GM12865 (cell line): ENCODE results near the gene CAMK1G.

Source experiments
- DNase-seq: peaks from one replicate; pipeline ENCODE4 v3.0.0; 2010; ENCODE audit warnings: low read depth
- H3K4me3 ChIP-seq: 2 replicates; pipeline ENCODE4 v1.5.1; 2011; ENCODE audit warnings: mild to moderate bottlenecking, low read depth, low read length, control low read depth
- TF ChIP-seq, protein P1 (sequence below): IDR thresholded peaks from 2 replicates; pipeline ENCODE4 v1.5.1; 2011; ENCODE audit warnings: low read length, control low read depth, low read depth, inconsistent platforms; ENCODE audit not compliant: insufficient read depth; ENCODE audit errors: missing control alignments

The CAMK1G gene

DNA sequence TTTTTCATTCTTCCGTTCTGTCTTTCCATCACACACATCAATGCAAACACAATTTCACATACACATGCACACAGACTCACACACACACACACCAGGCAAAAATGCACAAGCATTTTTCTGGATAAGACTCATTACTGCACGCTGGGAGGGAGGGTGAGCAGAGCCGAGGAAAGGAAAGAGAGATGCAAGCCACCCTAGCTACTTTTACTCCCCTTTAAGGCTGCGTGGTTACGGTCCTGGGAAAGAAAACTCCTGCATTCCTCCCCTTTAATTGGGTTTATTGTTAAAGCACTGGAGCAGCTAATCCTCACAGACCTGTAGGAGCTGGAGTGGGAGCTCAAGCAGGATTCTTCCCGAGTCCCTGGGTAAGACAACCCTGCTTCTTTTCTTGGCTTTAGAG lies at the start of gene CAMK1G:
TSS of gene CAMK1G (plus strand) at position 307 of the 400 bp plus-strand sequence. CDS start 11,270 bp downstream, outside the sequence.
- no peak for DNase-seq
- no peak within 1 kb of the TSS for H3K4me3 ChIP-seq
- TF ChIP-seq, protein P1, sequence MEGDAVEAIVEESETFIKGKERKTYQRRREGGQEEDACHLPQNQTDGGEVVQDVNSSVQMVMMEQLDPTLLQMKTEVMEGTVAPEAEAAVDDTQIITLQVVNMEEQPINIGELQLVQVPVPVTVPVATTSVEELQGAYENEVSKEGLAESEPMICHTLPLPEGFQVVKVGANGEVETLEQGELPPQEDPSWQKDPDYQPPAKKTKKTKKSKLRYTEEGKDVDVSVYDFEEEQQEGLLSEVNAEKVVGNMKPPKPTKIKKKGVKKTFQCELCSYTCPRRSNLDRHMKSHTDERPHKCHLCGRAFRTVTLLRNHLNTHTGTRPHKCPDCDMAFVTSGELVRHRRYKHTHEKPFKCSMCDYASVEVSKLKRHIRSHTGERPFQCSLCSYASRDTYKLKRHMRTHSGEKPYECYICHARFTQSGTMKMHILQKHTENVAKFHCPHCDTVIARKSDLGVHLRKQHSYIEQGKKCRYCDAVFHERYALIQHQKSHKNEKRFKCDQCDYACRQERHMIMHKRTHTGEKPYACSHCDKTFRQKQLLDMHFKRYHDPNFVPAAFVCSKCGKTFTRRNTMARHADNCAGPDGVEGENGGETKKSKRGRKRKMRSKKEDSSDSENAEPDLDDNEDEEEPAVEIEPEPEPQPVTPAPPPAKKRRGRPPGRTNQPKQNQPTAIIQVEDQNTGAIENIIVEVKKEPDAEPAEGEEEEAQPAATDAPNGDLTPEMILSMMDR = no peak

DNA sequence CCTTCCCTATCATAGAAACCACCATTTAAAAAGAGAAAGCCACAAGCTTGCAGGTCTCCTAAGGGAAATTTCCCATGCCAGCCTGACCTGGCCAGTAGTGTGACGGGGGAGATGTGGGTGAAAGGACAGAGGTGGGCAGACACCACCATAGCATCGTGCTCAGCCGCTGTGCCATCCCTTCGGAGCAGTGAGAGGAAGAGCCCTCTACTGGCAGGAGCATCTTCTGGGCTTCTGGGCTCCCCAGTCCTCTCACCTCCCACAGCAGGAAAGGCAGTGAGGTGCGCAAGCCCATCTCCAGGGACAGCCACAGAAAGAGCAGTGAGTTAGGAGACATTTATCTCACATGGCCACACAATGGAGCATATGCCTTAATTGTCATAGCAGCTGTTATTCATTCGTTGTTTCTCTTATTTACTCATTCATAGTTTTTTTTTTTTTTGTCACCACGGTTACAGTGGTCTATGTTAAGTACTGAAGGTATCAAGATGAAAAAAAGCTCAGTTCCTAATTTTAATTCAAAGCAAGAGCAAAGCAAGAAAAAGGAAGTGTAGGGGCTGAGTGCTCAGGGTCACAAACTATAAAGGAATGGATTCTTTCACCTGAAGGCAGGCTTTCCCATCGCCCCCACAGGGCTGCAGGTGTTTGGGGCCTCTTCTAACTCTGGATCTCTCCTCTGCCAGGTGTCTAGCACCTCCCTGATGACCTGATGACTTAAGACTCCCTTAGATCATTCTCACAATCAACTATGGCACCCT lies 48.8 kb upstream of the CAMK1G start:
- TF ChIP-seq, protein P1 = no peak
- DNase-seq = no peak
- no peak overlapping the region for H3K4me3 ChIP-seq

DNA sequence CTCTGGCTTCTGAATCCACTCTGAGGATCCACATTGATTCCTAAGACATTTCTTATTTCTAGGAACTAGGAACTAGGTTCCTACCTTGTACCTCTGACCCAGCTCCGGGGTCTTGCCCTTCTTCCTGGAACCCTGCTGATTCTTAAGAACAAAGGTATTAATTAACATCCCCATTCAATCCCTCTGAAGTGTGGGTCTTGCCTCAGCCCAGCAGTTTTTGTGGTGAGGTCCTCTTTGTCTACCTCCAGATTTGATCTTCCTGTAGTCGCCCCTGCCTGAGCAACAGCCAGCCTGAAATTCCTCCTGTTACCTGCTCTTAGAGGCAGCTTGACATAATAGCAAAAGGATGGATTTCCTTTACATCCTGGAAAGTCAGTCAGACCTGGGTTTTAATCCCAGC lies 46.7 kb upstream of the CAMK1G start:
- H3K4me3 ChIP-seq = no peak overlapping the region
- DNase-seq = no peak
- TF ChIP-seq, protein P1 = no peak

DNA sequence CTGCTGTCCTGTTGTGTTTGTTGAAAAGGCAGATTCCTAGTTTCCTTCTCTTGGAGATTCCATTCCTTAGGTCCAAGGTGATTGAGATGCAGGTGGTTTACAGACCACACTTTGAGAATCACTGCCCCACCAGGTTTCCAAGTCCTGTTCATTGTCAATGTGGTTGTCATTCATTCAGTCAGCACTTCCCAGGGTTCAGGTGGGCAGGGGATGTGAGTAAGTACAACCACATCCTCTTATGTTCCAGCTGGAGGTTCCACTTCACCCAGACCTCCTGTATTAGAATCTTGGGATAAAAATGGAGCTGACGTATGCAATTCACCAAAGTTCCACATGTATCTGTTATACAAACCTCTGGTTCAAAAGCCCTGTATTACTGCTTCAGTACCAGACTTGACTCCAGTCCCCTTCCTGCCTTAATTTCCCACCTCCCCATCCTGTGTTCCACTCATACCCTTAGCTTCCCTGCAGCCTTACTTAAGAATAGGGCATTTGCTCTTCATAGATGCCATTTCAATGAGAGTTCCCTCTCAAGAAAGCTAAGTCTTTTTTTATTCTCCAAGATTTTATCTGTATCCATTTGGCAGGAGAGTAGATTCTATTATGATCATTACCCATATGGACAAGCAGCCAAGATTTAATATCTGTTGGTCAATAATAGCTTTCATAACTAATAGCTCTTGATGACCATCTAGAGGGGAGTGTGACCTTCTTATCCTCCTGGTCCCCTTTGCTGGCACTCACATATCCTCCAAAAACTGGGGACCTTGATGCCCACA lies 46.0 kb upstream of the CAMK1G start:
- DNase-seq = no peak
- TF ChIP-seq, protein P1 = no peak
- H3K4me3 ChIP-seq = no peak overlapping the region

DNA sequence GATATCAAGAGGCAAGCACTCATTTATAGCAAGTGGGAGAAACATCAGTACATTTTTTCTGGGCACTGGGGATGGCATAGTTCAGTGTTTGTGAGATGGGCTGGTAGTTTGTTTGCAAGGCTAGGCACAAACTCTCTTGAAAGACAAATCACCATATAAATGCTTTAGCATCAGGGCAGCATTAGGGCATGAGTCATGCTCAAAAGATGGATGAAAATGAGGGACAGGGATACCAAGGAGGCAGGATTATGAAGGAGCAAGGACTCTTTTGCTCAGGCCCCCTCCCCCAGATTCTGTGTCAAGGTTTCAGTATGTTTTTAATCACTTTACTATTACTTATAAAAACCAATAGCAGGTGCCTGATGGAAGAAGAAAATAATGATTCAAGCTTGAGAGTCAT lies 43.9 kb upstream of the CAMK1G start:
- TF ChIP-seq, protein P1 = no peak
- no peak for DNase-seq
- no peak overlapping the region for H3K4me3 ChIP-seq

DNA sequence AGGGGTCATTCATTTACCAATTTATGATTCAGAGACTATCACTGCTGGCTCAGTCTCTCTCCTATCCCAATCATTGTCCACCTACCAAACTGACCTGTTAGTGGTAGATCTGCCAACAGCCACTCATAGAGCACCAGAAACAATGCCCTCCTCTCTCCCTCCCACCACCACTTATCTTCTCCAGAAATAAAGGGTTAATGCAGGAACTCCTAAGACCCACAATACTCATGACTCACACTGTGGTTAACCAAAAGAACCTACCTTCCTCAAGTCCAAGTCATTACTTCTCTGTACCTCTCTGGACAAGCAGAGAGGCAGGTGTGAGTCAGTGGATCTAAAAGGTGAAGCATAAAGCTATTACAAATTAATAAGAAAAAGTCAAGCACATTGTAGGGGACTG lies 40.9 kb upstream of the CAMK1G start:
- no peak for DNase-seq
- TF ChIP-seq, protein P1 = no peak
- no peak overlapping the region for H3K4me3 ChIP-seq
